K562 (cell line): ENCODE measurements around the gene PLEKHH2. TPM values are rescaled to one million over a fixed set of nuclear protein-coding genes. Genes with fewer than 3 reads are reported as not detected.
"Not testable (repeated sequence)": the region's sequence is repeated elsewhere in the genome, so short reads cannot be mapped to it uniquely, and the experiment has no call there.

Experiments
- ATAC-seq: fragments of 200-7000 bp; cut with Tn5 transposase; 3 replicates; pipeline ENCODE4 v1.9.1; 2020; ENCODE audit warnings: moderate library complexity
- BruUV-seq: library from RNA; stranded (reverse); fragments of 400-500 nt; replicated peaks from 2 replicates; lab custom pipeline; 2021; lab: Mats Ljungman, UMichigan
- CTCF ChIA-PET: fragments of 300-600 bp; formaldehyde crosslinking; extraction: SDS; loops from one replicate; lab custom pipeline; 2021; ENCODE audit warnings: low intra/inter-chr PET ratio; lab: Yijun Ruan, JAX
- POLR2A ChIA-PET: fragments of 300-600, 350-650 bp; sonication (Branson Sonifier 250); formaldehyde crosslinking; extraction: SDS; loops from one replicate; lab custom pipeline; 2021; ENCODE audit warnings: antibody characterized with exemption, inconsistent platforms; lab: Yijun Ruan, JAX
- DNase-seq, 4 experiments: peaks; one replicate each; pipeline versions ENCODE4 v3.0.0 to v3.0.0-alpha.2; 2011 to 2018; ENCODE audit warnings: low spot score in 3 of 4, mixed read lengths in 3 of 4; ENCODE audit errors: extremely low read depth in 1 of 4
- FAIRE-seq: peaks from 2 replicates; lab custom pipeline; 2011; peaks lifted over from hg19 to GRCh38; lab: Jason Lieb, UNC
- H2AFZ ChIP-seq: 2 replicates; pipeline ENCODE4 v1.6.0; 2011; ENCODE audit warnings: low read depth, low read length, control low read depth, inconsistent platforms
- H3K27ac ChIP-seq: fragments of 200-600 bp; 3 replicates; pipeline ENCODE4 v1.8.0; 2011; ENCODE audit warnings: low read depth, mild to moderate bottlenecking, control low read depth, inconsistent platforms, low read length, moderate library complexity, mixed read lengths; ENCODE audit errors: extremely low read depth
- H3K27me3 ChIP-seq, 2 experiments: fragments of 300-600 bp in 1 of 2; 2 replicates in 1 of 2; 3 replicates in 1 of 2; pipeline versions ENCODE4 v1.6.0 to v1.8.0; 2011; ENCODE audit warnings: inconsistent platforms in 2 of 2, low read length in 2 of 2, mild to moderate bottlenecking in 1 of 2, mixed read lengths in 1 of 2, moderate library complexity in 1 of 2; ENCODE audit not compliant: control insufficient read depth in 2 of 2, insufficient read depth in 2 of 2
- H3K36me3 ChIP-seq: fragments of 300-600 bp; 3 replicates; pipeline ENCODE4 v1.8.0; 2011; ENCODE audit warnings: mild to moderate bottlenecking, low read length, inconsistent platforms; ENCODE audit not compliant: control insufficient read depth, insufficient read depth
- H3K4me1 ChIP-seq, 2 experiments: fragments of 200-600 bp in 1 of 2; replicated peaks in 1 of 2; 2 replicates in 1 of 2; 3 replicates in 1 of 2; pipeline versions ENCODE4 v1.5.1 to v1.8.0; 2011; ENCODE audit warnings: inconsistent platforms in 2 of 2, low read length in 2 of 2, mild to moderate bottlenecking in 1 of 2, mixed read lengths in 1 of 2, moderate library complexity in 1 of 2; ENCODE audit not compliant: control insufficient read depth in 2 of 2, insufficient read depth in 2 of 2
- H3K4me2 ChIP-seq: 2 replicates; pipeline ENCODE4 v1.6.1; 2011; ENCODE audit warnings: low read length, control low read depth, inconsistent platforms, mixed read lengths; ENCODE audit not compliant: insufficient read depth
- H3K4me3 ChIP-seq: fragments of 200-600 bp; sonication (generic), shearing (Covaris generic); 2 replicates; pipeline ENCODE4 v1.5.1; 2016; ENCODE audit warnings: control low read depth, inconsistent platforms
- H3K79me2 ChIP-seq: fragments of 200-600 bp; 3 replicates; pipeline ENCODE4 v1.8.0; 2011; ENCODE audit warnings: low read length, inconsistent platforms; ENCODE audit not compliant: control insufficient read depth, insufficient read depth
- H3K9ac ChIP-seq, 2 experiments: 2 replicates each; pipeline versions ENCODE4 v1.6.0 to v1.6.1; 2011; ENCODE audit warnings: low read depth in 2 of 2, low read length in 2 of 2, control low read depth in 1 of 2, inconsistent platforms in 1 of 2, mild to moderate bottlenecking in 1 of 2, mixed read lengths in 1 of 2; ENCODE audit not compliant: insufficient read depth in 1 of 2
- H3K9me1 ChIP-seq: one replicate; pipeline ENCODE4 v1.6.0; 2011; ENCODE audit warnings: inconsistent platforms, mild to moderate bottlenecking, low read length, moderate library complexity; ENCODE audit not compliant: control insufficient read depth, insufficient read depth
- H3K9me3 ChIP-seq: replicated peaks from 2 replicates; pipeline ENCODE4 v1.5.1; 2011; ENCODE audit warnings: low read depth, low read length, inconsistent platforms; ENCODE audit not compliant: control insufficient read depth, insufficient read depth
- H4K20me1 ChIP-seq: replicated peaks from 2 replicates; pipeline ENCODE4 v1.6.1; 2011; ENCODE audit warnings: low read length, inconsistent platforms, mixed read lengths; ENCODE audit not compliant: control insufficient read depth, insufficient read depth
- ADNP ChIP-seq: fragments of 200-800 bp; sonication (Bioruptor generic); IDR thresholded peaks from 2 replicates; pipeline ENCODE4 v1.6.1; 2016; ENCODE audit warnings: missing genetic modification characterization, missing compliant biosample characterization
- ESRRA ChIP-seq: fragments of 450-650 bp; IDR thresholded peaks from 2 replicates; pipeline ENCODE4 v1.6.1; 2014; ENCODE audit warnings: low read depth, mild to moderate bottlenecking, moderate library complexity, borderline replicate concordance
- GABPA ChIP-seq: fragments of 200-800 bp; sonication (Bioruptor generic); conservative IDR thresholded peaks from 2 replicates; pipeline ENCODE4 v1.6.1; 2016; ENCODE audit warnings: low read depth, missing genetic modification characterization, missing compliant biosample characterization
- GATA2 ChIP-seq: sonication (generic); formaldehyde crosslinking; IDR thresholded peaks from 2 replicates; pipeline ENCODE4 v1.4.0; 2020; ENCODE audit warnings: mild to moderate bottlenecking, missing genetic modification reagents
- JUND ChIP-seq, 2 experiments: IDR thresholded peaks; 2 replicates in 1 of 2; 3 replicates in 1 of 2; pipeline ENCODE4 v1.6.1; 2011; ENCODE audit warnings: borderline replicate concordance in 2 of 2, low read depth in 2 of 2, low read length in 2 of 2, improper control_type of control experiment in 1 of 2, missing biosample characterization in 1 of 2, missing genetic modification characterization in 1 of 2, missing genetic modification reagents in 1 of 2
- KDM1A ChIP-seq, 2 experiments: fragments of 450-650 bp; IDR thresholded peaks; 2 replicates each; pipeline ENCODE4 v1.6.1; 2016; ENCODE audit warnings: mild to moderate bottlenecking in 2 of 2
- L3MBTL2 ChIP-seq: fragments of 450-650 bp; IDR thresholded peaks from 2 replicates; pipeline ENCODE4 v1.6.1; 2016; ENCODE audit warnings: mild to moderate bottlenecking, moderate library complexity
- NBN ChIP-seq: fragments of 450-650 bp; IDR thresholded peaks from 2 replicates; pipeline ENCODE4 v1.6.1; 2016; ENCODE audit warnings: low read depth, mild to moderate bottlenecking
- RBM25 ChIP-seq: fragments of 200-400 bp; formaldehyde crosslinking; IDR thresholded peaks from 2 replicates; pipeline ENCODE4 v1.6.1; 2018; ENCODE audit warnings: low read length, low read depth, moderate library complexity; ENCODE audit not compliant: severe bottlenecking
- RCOR1 ChIP-seq, 2 experiments: IDR thresholded peaks; 2 replicates each; pipeline ENCODE4 v1.6.1; 2012; ENCODE audit warnings: low read depth in 2 of 2, low read length in 2 of 2, borderline replicate concordance in 1 of 2, improper control_type of control experiment in 1 of 2
- SOX6 ChIP-seq: fragments of 450-650 bp; IDR thresholded peaks from 2 replicates; pipeline ENCODE4 v1.6.1; 2014; ENCODE audit warnings: mild to moderate bottlenecking
- WGBS: fragments of 100-300 bp; shearing (Covaris generic); methylation state at CpG from one replicate; pipeline ENCODE4 v1.1.6; 2016; ENCODE audit warnings: low coverage, mixed read lengths; ENCODE audit not compliant: insufficient coverage; ENCODE audit errors: missing lambda C conversion rate; 5-methylcytosine and 5-hydroxymethylcytosine counted together
- in situ Hi-C: fragments of 300-500 bp; cut with MboI; formaldehyde crosslinking; loops from 4 replicates; pipeline ENCODE4 v1.15.0; 2018; ENCODE audit warnings: inconsistent platforms, mixed read lengths
- intact Hi-C: fragments of 100-400 bp; cut with micrococcal nuclease; formaldehyde crosslinking; loops from 2 replicates; pipeline ENCODE4 v1.14.2; 2022
- polyA plus RNA-seq, 8 experiments: library from polyadenylated mRNA; depleted of rRNA in 4 of 8; stranded (reverse) in 5 of 8; unstranded in 3 of 8; fragments of >200 nt; fragmentation: Nextera tagmentation in 2 of 8; fragmentation: Illumina TruSeq in 1 of 8; extraction: Ambion mirVana in 2 of 8; extraction: Trizol in 1 of 8; gene quantifications; 2 replicates each; pipeline versions ENCODE4 v1.2.1 to v1.2.3, GENCODE V29; 2011 to 2014; ENCODE audit warnings: inconsistent platforms in 1 of 8, missing spikeins in 1 of 8
- total RNA-seq, 7 experiments: library from RNA; depleted of rRNA in 6 of 7; stranded (reverse); fragments of >200 nt in 6 of 7; fragmentation: Illumina TruSeq in 2 of 7; extraction: Trizol in 2 of 7; gene quantifications; 2 replicates each; pipeline versions ENCODE4 v1.2.1 to v1.2.3, GENCODE V29; 2011 to 2021; ENCODE audit warnings: low replicate concordance in 1 of 7
- TF ChIP-seq, protein P1 (sequence below), 2 experiments: fragments of 450-650 bp in 1 of 2; sonication (generic) in 1 of 2; formaldehyde crosslinking in 1 of 2; IDR thresholded peaks in 1 of 2; conservative IDR thresholded peaks in 1 of 2; 2 replicates each; pipeline versions ENCODE4 v1.6.1 to v1.8.1; 2016 to 2023; ENCODE audit warnings: mild to moderate bottlenecking in 2 of 2, moderate library complexity in 2 of 2, inconsistent platforms in 1 of 2, missing genetic modification reagents in 1 of 2
- TF ChIP-seq, protein P2 (sequence below), 2 experiments: fragments of 450-650 bp; IDR thresholded peaks; 2 replicates each; pipeline ENCODE4 v1.6.1; 2016
- TF ChIP-seq, protein P3 (sequence below), 2 experiments: IDR thresholded peaks; 2 replicates each; pipeline ENCODE4 v1.6.1; 2011; ENCODE audit warnings: borderline replicate concordance in 1 of 2, control low read depth in 1 of 2, low read depth in 1 of 2, low read length in 1 of 2, mild to moderate bottlenecking in 1 of 2, mixed read lengths in 1 of 2, moderate library complexity in 1 of 2; ENCODE audit not compliant: insufficient read depth in 1 of 2, insufficient read length in 1 of 2, poor library complexity in 1 of 2, severe bottlenecking in 1 of 2; ENCODE audit errors: extremely low read depth in 1 of 2

The PLEKHH2 gene
- total and polyA plus RNA-seq, 9 of the 15 experiments (the other 6 are each of a cell fraction or from before 2014, with no cell fraction given): 0.77 to 13.5 (median 2.7) TPM

DNA sequence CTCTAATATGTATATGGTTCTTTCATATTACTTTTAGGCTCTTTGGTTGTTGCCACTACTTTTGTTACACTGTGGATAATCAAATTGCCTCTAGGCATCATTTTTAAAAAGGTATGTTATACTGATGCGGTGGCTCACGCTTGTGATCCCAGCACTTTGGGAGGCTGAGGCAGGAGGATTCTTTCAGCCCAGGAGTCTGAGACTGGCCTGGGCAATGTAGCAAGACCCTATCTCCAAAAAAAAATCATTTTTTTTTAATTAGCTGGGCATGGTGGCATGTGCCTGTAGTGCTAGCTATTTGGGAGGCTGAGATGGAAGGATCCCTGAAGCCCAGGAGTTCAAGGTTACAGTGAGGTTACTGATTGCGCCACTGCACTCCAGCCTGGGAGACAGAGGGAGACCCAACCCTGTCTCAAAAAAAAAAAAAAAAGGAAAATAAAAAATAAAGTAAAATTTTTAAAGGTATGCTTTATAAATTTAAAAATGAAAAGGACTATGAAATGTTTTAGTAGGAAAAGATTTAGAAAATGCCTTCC, 88.7 kb downstream of the PLEKHH2 start (continued):
- TF ChIP-seq RBM25: peak; percentile 69

GRCh38 chr2:43726961-43727633, 90.0 kb downstream of the PLEKHH2 start:
- H3K4me2 ChIP-seq, FAIRE-seq, H3K9me3 ChIP-seq, H3K36me3 ChIP-seq, intact Hi-C loops, BruUV-seq, H3K4me3 ChIP-seq, H3K27me3 ChIP-seq, H3K27ac ChIP-seq, H4K20me1 ChIP-seq, H2AFZ ChIP-seq, H3K79me2 ChIP-seq, H3K9ac ChIP-seq, in situ Hi-C loops, CTCF ChIA-PET, ATAC-seq, H3K9me1 ChIP-seq: not testable (repeated sequence)
- WGBS: 18% methylated on average over 10 of the region's 14 CpGs
- DNase-seq: peak in 1 of 4 experiments; percentile 74
- POLR2A ChIA-PET: interaction anchor here (0.6 kb wide), 1 partner anchor 259 kb away, joined by 3 read pairs; no protein-coding TSS in a partner anchor
- H3K4me1 ChIP-seq: peaks cover 5 to 34% of the 10 kb centered on the region in 2 experiments
- TF ChIP-seq L3MBTL2: peak; percentile 27; the same call in 1 of the 2 replicates
- TF ChIP-seq GATA2: 0 out of 2 replicates have a peak, but pooled peaks have one; percentile 13
- peak; percentile 84 for TF ChIP-seq ADNP (tag)
- TF ChIP-seq, protein P1, sequence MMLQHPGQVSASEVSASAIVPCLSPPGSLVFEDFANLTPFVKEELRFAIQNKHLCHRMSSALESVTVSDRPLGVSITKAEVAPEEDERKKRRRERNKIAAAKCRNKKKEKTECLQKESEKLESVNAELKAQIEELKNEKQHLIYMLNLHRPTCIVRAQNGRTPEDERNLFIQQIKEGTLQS (IDR thresholded peaks at IDR 0.05): peak; percentile 82
- TF ChIP-seq, protein P1 (CRISPR knock-in tag; conservative IDR thresholded peaks at IDR 0.05): not testable (repeated sequence)
- peak; percentile 51; the same call in 1 of the 2 replicates for TF ChIP-seq ESRRA
- TF ChIP-seq NBN: 0 out of 2 replicates have a peak, but pooled peaks have one; percentile 25
- peak; percentile 89 for TF ChIP-seq JUND (IDR thresholded peaks at IDR 0.05; ENCODE audit: borderline replicate concordance, low read depth, low read length)
- TF ChIP-seq JUND (tag; IDR thresholded peaks at IDR 0.05; ENCODE audit: borderline replicate concordance, low read depth, low read length): peak; percentile 59; the same call in 1 of the 3 replicates
- peak; percentile 31; the same call in 1 of the 2 replicates for TF ChIP-seq GABPA (tag)
- TF ChIP-seq, protein P2, sequence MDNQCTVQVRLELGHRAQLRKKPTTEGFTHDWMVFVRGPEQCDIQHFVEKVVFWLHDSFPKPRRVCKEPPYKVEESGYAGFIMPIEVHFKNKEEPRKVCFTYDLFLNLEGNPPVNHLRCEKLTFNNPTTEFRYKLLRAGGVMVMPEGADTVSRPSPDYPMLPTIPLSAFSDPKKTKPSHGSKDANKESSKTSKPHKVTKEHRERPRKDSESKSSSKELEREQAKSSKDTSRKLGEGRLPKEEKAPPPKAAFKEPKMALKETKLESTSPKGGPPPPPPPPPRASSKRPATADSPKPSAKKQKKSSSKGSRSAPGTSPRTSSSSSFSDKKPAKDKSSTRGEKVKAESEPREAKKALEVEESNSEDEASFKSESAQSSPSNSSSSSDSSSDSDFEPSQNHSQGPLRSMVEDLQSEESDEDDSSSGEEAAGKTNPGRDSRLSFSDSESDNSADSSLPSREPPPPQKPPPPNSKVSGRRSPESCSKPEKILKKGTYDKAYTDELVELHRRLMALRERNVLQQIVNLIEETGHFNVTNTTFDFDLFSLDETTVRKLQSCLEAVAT (IDR thresholded peaks at IDR 0.05): 0 out of 4 replicates have a peak, but pooled peaks of 1 of the 2 experiments have one; percentile 24
- TF ChIP-seq KDM1A (IDR thresholded peaks at IDR 0.05): peak; percentile 18 to 25; a peak in 2 of 4 replicates
- TF ChIP-seq, protein P3, sequence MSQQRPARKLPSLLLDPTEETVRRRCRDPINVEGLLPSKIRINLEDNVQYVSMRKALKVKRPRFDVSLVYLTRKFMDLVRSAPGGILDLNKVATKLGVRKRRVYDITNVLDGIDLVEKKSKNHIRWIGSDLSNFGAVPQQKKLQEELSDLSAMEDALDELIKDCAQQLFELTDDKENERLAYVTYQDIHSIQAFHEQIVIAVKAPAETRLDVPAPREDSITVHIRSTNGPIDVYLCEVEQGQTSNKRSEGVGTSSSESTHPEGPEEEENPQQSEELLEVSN (IDR thresholded peaks at IDR 0.05; ENCODE audit: borderline replicate concordance in 1 of 2, extremely low read depth in 1 of 2, insufficient read depth in 1 of 2, insufficient read length in 1 of 2, low read depth in 1 of 2, low read length in 1 of 2, poor library complexity in 1 of 2, severe bottlenecking in 1 of 2): peak in 1 of 2 experiments; percentile 33
- peak; percentile 75 for TF ChIP-seq SOX6
- peak in 1 of 2 experiments; percentile 49; a peak in 1 of 4 replicates for TF ChIP-seq RCOR1 (IDR thresholded peaks at IDR 0.05; ENCODE audit: borderline replicate concordance in 1 of 2, low read depth in 2 of 2, low read length in 2 of 2)
